ENCODE results near the gene STAB2. TPM values are rescaled to one million over a fixed set of nuclear protein-coding genes. Genes with fewer than 3 reads are reported as not detected.

Gene STAB2
- total and polyA plus RNA-seq, 2 of the 4 experiments (the other 2 are of a cell fraction) = not detected

DNA sequence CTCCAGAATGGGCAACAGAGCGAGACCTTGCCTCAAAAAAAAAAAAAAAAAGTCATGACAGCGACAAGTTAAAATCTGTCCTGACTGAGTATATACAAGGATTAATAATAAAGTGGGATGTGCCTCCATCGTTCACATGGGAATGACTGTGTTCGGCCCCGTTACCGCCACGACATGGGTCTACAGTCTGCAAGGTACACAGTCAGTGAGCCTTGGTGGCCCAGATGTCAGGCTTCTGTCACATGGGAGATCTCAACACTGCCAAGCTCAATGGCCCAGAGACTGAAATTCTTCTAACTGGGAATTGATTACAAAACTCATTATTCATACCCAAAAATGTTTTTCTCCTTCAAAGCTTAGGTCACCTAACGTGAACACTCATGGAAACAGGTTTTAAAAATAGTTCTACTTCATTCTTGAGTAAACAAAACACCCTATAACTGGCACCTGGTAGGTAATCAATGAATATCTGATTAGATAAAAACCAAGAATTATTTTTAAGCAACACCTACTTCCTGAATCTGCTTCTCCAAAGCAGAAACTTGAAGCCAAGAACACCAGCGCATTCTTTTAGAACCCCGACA is 188.0 kb downstream of the STAB2 start:
- no peak overlapping the region for H3K18ac ChIP-seq (ENCODE audit: low read depth, low read length)
- H4K20me1 ChIP-seq (ENCODE audit: insufficient read depth, low read length) = no peaks in the 10 kb centered on the region
- H2AK5ac ChIP-seq (ENCODE audit: low read depth, low read length) = no peak overlapping the region
- WGBS, 2 experiments (ENCODE audit: extremely low coverage in 2 of 2, insufficient read length in 1 of 2) = 100% methylated on average over 2 of the region's 10 CpGs; no CpG with 5 or more reads in 1 of the 2 experiments
- in situ Hi-C loops (cut with MboI; ENCODE audit: low sequenced_read_pairs) = loop anchor here (5.0 to 10.0 kb wide), 2 partner anchors 92 to 160 kb away; partner anchors contain the start of gene HSP90B1
- no peak overlapping the region for H4K8ac ChIP-seq (ENCODE audit: low read depth in 2 of 2, low read length in 2 of 2)
- dilution Hi-C loops (cut with HindIII; ENCODE audit: low sequenced_read_pairs, unreplicated experiment) = no loop called here
- POLR2A ChIA-PET (ENCODE audit: unreplicated experiment) = no interaction called here
- no peak overlapping the region for H2BK120ac ChIP-seq (ENCODE audit: low read depth, low read length)
- H3K27me3 ChIP-seq (ENCODE audit: control insufficient read depth, insufficient read depth, low read length) = no peaks in the 10 kb centered on the region
- H3K36me3 ChIP-seq (ENCODE audit: control insufficient read depth, insufficient read depth, low read length) = peaks cover 15% of the 10 kb centered on the region
- no peak overlapping the region for H2BK15ac ChIP-seq (ENCODE audit: low read depth, low read length)
- ATAC-seq (ENCODE audit: low read depth) = no peak
- CTCF ChIA-PET = no interaction called here
- peaks cover 14% of the 10 kb centered on the region for H3K9me1 ChIP-seq (ENCODE audit: insufficient read depth, low read length)
- intact Hi-C loops (cut with micrococcal nuclease) = no loop called here
- H2AK9ac ChIP-seq (replicated peaks; ENCODE audit: low read depth, low read length, poor library complexity) = no peak overlapping the region
- no peak overlapping the region for H4K91ac ChIP-seq (ENCODE audit: insufficient read depth, low read depth, low read length)
- no peaks in the 10 kb centered on the region for H3K9me3 ChIP-seq (ENCODE audit: control insufficient read depth, insufficient read depth, low read length)
- H2BK5ac ChIP-seq (ENCODE audit: low read depth, low read length, poor library complexity, severe bottlenecking) = no peak overlapping the region
- H3K4ac ChIP-seq (ENCODE audit: low read depth, low read length) = no peak overlapping the region
- H3K56ac ChIP-seq (ENCODE audit: extremely low read depth, insufficient read depth, low read length) = no peak overlapping the region
- no peak overlapping the region for H3K4me2 ChIP-seq (ENCODE audit: low read depth, low read length)
- peaks cover 7% of the 10 kb centered on the region for H3K4me1 ChIP-seq (ENCODE audit: control insufficient read depth, insufficient read depth, low read length)
- H3K4me3 ChIP-seq (ENCODE audit: insufficient read depth, low read depth, low read length) = no peak overlapping the region
- no peak overlapping the region for H3K14ac ChIP-seq (replicated peaks; ENCODE audit: low read depth, low read length)
- TSS peak; percentile 20 for BruUV-seq (replicated peaks)
- H3K23ac ChIP-seq (ENCODE audit: low read depth, low read length) = no peak overlapping the region
- H2AFZ ChIP-seq (replicated peaks; ENCODE audit: low read length, poor library complexity) = no peak overlapping the region
- TF ChIP-seq SMC3 (IDR thresholded peaks at IDR 0.05; ENCODE audit: low read depth, low read length) = no peak
- no peak for TF ChIP-seq USF2 (IDR thresholded peaks at IDR 0.05; ENCODE audit: low read depth, low read length)
- TF ChIP-seq RCOR1 (IDR thresholded peaks at IDR 0.05; ENCODE audit: insufficient replicate concordance, low read length) = no peak
- no peak for TF ChIP-seq RFX5 (IDR thresholded peaks at IDR 0.05; ENCODE audit: low read depth, low read length)
- TF ChIP-seq RAD21 (IDR thresholded peaks at IDR 0.05; ENCODE audit: low read length) = no peak
- no peak for TF ChIP-seq NFE2L2 (IDR thresholded peaks at IDR 0.05; ENCODE audit: low read depth, low read length)
- H3K27ac ChIP-seq (ENCODE audit: insufficient read depth, low read length) = no peak overlapping the region
- H4K5ac ChIP-seq (ENCODE audit: low read depth, low read length) = no peak overlapping the region
- H3K79me1 ChIP-seq (ENCODE audit: low read depth in 1 of 2, low read length in 2 of 2) = peaks cover 0 to 5% of the 10 kb centered on the region in 2 experiments; a peak in 2 of 4 replicates
- DNase-seq = no peak
- no peak overlapping the region for H2BK20ac ChIP-seq (ENCODE audit: low read depth, low read length)
- no peak overlapping the region for H3K9ac ChIP-seq (ENCODE audit: low read depth, low read length)
